HS-27A (cell line): ENCODE measurements around the gene ESR1.
"Not testable (repeated sequence)": the region's sequence is repeated elsewhere in the genome, so short reads cannot be mapped to it uniquely, and the experiment has no call there.

Source experiments
- DNase-seq: peaks from one replicate; pipeline ENCODE4 v3.0.0-alpha.2; 2012; ENCODE audit warnings: low read depth, missing footprints

ESR1 gene

GRCh38 chr6:151894426-151894825 is 86.9 kb downstream of the ESR1 start:
- DNase-seq = not testable (repeated sequence)

GRCh38 chr6:151899221-151899620 is 91.7 kb downstream of the ESR1 start:
- DNase-seq = not testable (repeated sequence)

GRCh38 chr6:151899796-151900195 is 92.3 kb downstream of the ESR1 start:
- DNase-seq = not testable (repeated sequence)

GRCh38 chr6:151900256-151900655 is 92.8 kb downstream of the ESR1 start:
- no peak for DNase-seq

DNA sequence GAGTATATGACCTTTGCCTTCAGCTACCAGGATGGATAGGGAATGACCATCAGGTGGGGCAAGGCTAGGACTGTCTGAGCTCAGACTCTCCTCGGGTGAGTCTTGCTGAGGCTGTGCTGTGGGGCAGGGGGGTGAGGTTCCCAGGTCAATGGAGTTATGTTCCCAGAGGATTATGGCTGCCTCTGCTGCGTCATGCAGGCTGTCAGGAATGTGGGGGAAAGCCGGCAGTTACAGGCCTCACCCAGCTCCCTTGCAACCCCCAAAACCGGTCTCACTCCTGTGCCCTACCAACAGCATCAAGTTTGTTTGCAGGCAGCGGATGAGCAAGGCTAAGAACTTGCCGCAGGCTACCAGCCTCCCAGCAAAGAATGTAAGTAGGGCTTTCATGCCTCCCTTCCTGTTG is 93.5 kb downstream of the ESR1 start:
- no peak for DNase-seq

GRCh38 chr6:151904631-151905030 is 97.1 kb downstream of the ESR1 start:
- DNase-seq = no peak

DNA sequence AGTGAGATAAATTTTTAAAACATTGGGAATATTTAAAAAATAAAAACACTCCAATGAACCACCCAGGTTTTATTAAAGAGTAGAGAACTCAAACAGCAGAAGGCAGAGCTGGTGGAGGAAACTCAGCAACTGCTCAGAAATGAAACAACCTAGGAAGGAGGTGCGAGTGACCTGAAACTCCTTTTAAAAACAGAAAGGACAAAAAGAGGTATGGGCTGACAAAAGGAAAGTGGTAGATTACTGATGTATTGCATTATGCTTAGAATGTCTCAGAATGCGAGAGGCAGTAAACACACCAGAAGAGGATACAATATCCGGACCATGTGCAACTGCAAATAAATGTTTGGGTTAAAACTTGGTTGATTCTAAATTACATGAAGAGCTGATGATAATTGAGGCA is 97.6 kb downstream of the ESR1 start:
- DNase-seq = no peak

GRCh38 chr6:151905854-151906253 is 98.4 kb downstream of the ESR1 start:
- no peak for DNase-seq

DNA sequence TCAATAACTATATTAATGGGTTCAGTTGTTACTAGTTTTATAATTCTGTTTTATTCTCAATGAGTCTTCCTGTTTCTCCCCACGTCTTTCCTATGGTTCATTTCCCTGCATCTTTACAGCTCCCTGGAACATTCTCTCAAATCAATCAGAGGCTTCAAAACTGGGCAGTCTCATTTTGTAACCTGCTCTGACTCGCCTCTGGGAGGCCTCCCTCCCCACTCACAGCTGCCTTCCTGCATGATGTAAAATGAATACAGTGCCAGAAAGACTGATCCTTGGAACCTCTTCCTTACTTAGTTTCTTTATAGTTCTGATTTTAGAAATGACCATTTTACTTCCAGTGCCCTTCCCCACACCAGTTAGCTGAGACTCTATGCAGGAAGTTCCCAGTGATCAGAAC is 103.9 kb downstream of the ESR1 start:
- DNase-seq = no peak

DNA sequence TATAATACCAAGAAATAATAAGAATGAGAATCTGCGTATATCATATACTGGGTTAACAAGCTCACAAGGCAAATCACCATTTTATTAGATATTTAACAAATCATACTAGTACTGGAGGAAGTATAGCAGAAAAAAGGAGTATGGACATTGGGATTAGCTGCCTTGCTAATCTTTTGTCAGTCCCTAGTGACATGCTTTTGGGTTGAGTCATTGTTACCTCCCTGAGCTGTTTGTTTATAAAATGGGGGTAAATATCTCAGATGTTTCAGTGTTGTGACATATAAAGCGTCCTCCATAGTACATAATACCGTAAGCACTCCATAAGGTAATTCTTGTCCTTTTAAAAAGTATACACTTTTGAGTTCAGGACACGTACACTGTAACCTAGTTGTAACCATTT is 107.0 kb downstream of the ESR1 start:
- peak; percentile 39 for DNase-seq

- no peak for DNase-seq
Observed at GRCh38 chr6:151916075-151916474, 108.6 kb downstream of the ESR1 start.

GRCh38 chr6:151916680-151917164 is 109.2 kb downstream of the ESR1 start:
- peak; percentile 88 for DNase-seq

GRCh38 chr6:151917531-151918329 is 110.2 kb downstream of the ESR1 start:
- DNase-seq = no peak

GRCh38 chr6:151940307-151940706 is 132.8 kb downstream of the ESR1 start:
- DNase-seq = no peak

DNA sequence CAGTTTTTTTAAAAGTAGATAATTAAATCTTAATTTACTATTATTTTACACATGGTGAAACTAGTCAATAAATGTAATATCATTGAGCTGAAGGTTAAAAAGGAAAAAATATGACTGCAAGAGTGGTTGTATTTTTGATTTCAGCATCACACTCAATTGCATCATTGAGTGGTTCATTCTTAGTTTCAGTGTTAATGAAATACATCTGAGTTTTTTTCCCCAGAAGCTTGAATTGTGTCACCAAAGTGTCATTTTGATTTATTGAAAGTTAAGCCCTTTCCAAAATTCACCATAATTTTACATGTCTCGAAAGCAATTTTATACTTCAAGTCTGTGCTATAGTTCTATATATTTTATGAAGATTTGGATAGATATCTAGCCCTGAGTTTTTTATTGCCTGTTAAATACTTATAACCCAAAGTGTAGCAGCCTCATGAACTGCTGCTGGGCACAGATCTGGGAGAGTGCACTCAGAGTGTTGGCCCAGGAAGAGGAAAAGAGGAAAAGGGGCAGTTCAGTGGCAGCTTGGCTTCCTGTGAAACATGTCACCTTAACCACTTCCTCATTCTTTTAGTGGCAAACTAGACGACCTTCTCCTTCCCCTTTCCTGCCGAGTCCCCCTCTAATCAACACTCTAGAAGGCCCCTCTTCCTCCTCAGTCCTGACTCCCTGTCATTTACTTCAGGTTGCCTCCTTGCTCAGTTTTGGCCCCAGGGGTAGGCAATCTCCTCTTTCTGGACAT is 140.7 kb downstream of the ESR1 start:
- no peak for DNase-seq

DNA sequence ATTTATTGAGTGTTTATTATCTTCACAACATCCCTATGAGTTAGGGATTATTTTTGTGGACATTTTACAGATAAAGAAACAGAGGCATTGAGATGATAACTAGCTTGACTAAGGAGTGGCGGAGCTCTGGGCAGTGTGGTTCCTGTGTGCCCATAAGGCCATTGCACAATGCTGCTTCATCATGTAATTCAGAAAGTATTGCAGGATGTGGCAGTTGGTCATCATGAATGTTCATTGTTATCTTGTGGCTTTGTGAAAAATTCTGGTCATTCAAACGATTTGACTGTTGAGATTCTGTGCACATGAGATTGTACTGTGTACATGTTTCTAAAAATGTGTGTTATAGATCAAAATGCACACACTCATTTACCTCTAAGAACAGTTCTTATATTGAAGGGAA is 150.8 kb downstream of the ESR1 start:
- DNase-seq = peak; percentile 67

DNA sequence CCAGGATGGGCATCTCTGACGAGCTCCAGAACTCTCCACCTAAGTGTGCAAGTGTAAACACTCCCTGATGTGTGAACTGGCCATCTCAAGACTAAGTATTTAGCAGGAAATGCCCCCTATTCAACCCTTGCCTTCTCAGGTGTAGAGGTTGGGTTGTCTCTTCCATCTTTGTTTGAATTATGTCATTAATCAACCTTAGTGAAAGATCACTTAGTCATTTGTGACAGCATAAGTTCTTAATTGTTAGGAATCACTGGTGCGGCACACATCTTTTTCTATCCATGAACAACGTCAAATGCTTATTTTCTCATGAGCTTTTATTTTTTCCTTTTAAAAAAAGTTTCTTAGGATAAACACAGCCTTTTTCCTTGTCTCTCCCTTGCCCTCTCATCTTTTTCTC is 151.6 kb downstream of the ESR1 start:
- no peak for DNase-seq

- no peak for DNase-seq
Observed at GRCh38 chr6:151961809-151962208, 154.3 kb downstream of the ESR1 start.

- DNase-seq = peak; percentile 15
Observed at GRCh38 chr6:151962246-151962846, 154.9 kb downstream of the ESR1 start.

DNA sequence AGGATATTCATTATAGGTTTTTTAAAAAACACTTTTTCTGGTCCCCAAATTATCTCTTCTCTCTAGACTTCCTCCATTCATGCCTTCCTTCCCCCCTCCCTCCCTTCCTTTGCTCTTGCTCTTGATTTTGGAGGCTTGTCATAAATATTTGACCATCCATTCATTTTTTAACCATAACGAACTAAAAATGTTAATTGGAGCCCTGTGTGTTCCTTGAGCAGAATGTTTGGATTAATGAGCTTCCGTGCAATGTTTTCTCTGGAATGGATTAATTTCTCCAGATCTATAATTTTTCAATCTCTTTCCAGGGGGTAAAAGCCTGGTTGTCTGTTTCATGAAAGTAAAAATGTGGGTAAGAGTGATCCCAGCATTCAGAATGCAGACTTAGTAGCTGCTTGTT is 155.5 kb downstream of the ESR1 start:
- DNase-seq = no peak

GRCh38 chr6:151964412-151964811 is 156.9 kb downstream of the ESR1 start:
- DNase-seq = not testable (repeated sequence)

- no peak for DNase-seq
Observed at GRCh38 chr6:151974061-151974617, 166.7 kb downstream of the ESR1 start.

DNA sequence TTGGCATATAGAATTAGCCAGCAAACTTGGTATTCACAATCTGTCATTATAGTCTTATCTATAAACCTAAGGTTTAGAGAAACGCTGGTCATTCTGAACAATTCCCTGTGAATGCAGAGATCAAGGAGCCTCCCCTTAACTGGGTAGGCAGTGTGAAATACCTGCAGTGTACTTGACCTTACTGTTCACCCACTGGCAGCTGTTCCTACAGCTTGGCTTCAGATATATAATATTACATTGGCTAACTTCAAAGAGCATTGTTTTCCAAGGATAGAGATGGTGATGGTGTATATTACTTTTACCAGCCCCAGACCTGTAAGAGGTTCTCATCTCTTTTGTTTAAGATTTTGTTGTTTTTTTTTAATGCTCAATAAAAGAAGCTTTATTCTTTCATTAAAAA is 168.3 kb downstream of the ESR1 start:
- DNase-seq = no peak
